ENCODE data around the gene COL6A1.
"Not testable (repeated sequence)": the region's sequence is repeated elsewhere in the genome, so short reads cannot be mapped to it uniquely, and the experiment has no call there.

Gene COL6A1

DNA sequence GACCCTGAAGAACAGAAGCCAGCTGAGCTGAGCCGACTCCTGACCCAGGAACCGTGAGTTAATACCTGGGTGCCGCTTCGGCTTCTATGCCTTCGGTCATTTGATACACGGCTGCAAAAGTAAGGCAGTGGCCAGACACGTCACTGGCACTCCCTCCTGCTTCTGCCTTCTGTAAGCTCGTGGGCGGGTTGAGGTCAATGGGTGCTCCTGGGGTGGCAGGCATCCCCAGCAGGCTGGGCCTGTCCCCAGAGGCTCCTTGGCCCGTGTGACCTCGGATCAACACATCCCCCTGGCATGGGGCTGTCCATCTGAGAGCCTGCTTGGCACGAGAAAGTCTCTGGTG is 35.7 kb upstream of the COL6A1 start:
- no peak for DNase-seq (ENCODE audit: low read depth, low spot score)

GRCh38 chr21:45947296-45947695 is 34.3 kb upstream of the COL6A1 start:
- DNase-seq (ENCODE audit: low read depth, low spot score), result no peak

DNA sequence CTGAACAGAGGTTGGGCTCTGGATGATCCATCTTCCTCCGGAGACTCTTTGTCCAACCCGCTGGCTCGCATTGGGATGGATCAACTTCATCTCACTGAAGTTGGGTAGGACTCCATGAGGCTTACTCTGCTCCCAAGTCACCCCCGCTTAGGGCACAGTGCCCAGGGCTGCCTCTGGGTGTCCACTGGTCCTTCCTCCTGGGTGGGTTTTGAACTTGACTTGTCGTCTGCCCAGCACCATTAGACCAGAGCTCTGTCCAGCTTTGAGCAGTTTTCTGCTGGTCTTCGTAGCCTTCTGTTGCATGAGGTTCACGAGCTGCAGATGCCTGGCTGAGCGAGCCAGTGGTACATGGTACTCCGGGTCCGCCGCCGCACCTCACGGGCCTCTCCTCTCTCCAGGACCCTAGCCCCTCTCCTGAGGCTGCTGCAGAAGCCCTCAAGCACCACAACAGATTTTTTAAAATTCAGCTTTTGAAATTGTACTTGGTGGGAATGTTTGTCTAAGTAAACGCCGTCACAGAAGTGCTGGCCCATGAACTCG is 33.8 kb upstream of the COL6A1 start:
- DNase-seq (ENCODE audit: low read depth, low spot score), result no peak

DNA sequence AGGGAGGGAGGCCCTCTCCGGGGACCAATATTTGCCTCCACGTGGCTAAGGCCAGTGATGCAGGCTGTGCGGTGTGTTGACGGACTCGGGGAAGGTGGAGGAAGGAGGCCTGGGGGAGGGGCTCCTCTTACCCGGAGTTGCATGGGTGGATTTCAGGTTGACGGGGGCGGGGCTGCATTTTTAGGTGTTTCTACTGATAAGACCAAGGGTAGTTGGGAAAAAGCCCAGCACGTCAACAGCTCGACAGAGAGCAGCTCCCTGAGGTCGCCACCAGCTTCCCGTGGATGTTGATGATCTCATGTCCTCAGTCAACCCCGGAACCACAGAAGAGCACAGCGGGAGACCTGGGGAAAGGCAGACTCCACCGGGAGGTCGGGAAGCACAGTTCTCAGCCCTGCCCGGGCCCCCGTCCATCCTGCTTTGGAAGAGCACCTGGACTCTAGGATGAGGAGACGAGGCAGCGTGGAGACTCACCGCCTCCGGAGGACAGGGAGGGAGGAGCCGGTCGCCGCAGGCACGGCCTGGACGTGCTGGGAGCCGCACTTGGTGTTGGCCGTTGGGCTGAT is 32.9 kb upstream of the COL6A1 start:
- no peak for DNase-seq (ENCODE audit: low read depth, low spot score)

GRCh38 chr21:45949928-45950739 is 31.4 kb upstream of the COL6A1 start:
- no peak for DNase-seq (ENCODE audit: low read depth, low spot score)

GRCh38 chr21:45950740-45951515 is 30.6 kb upstream of the COL6A1 start:
- no peak for DNase-seq (ENCODE audit: low read depth, low spot score)

GRCh38 chr21:45951676-45952075 is 29.9 kb upstream of the COL6A1 start:
- DNase-seq (ENCODE audit: low read depth, low spot score), result no peak

DNA sequence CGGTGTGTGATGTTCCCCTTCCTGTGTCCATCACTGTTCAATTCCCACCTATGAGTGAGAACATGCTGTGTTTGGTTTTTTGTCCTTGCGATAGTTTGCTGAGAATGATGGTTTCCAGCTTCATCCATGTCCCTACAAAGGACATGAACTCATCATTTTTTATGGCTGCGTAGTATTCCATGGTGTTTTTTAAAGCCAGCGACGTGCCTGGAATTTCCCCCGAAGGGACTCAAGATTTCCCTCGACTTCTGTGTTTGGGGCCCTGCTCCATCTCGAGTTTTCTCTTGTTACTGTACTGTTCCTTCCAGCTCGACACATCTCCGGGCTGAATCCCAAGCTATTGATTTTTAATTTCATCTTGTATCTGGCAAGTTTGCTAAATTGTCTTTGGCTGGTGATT is 29.0 kb upstream of the COL6A1 start:
- not testable (repeated sequence) for DNase-seq (ENCODE audit: low read depth, low spot score)

- no peak for DNase-seq (ENCODE audit: low read depth, low spot score)
Measured at GRCh38 chr21:45952974-45953373, 28.6 kb upstream of the COL6A1 start.

DNA sequence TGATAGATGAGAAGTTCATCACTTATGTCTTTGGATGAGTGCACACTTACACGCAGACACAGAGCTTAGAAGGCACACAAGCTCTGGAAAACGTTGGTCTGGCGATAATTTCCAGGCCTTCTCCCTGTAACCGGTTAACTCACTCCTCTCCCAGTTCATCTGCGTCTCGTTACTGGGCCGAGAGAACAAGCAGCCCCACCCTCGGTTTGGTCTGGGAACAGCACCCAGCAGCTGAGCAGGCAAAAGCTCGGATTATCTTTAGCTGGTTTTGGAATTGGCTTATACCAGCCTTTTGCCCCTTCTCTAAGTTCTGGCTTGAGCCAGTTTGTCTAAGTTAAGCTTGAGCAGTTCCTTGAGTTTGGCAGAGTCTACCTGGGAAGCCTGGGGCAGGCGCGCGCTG is 27.3 kb upstream of the COL6A1 start:
- no peak for DNase-seq (ENCODE audit: low read depth, low spot score)

DNA sequence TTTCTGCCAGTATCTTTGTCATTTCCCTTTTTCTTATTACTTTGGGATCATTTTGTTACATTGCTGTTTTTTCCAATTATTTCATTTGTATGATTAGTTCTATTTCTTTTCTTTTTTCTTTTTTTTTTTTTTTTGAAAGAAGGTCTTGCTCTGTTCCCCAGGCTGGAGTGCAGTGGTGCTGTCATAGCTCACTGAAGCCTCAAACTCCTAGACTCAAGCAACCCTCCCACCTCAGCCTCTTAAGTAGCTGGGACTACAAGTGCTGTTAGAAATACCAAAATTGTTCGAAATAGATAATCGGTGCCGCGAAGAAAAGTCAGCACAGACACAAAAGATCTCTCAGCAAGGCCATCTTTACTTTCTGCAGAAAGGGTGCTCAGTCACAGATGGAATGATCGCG is 26.6 kb upstream of the COL6A1 start:
- no peak for DNase-seq (ENCODE audit: low read depth, low spot score)

- no peak for DNase-seq (ENCODE audit: low read depth, low spot score)
Measured at GRCh38 chr21:45957551-45957950, 24.0 kb upstream of the COL6A1 start.

- no peak for DNase-seq (ENCODE audit: low read depth, low spot score)
Measured at GRCh38 chr21:45957981-45958600, 23.5 kb upstream of the COL6A1 start.

GRCh38 chr21:45959182-45959581 is 22.4 kb upstream of the COL6A1 start:
- DNase-seq (ENCODE audit: low read depth, low spot score), result no peak

- DNase-seq (ENCODE audit: low read depth, low spot score), result no peak
Measured at GRCh38 chr21:45959779-45960390, 21.7 kb upstream of the COL6A1 start.

DNA sequence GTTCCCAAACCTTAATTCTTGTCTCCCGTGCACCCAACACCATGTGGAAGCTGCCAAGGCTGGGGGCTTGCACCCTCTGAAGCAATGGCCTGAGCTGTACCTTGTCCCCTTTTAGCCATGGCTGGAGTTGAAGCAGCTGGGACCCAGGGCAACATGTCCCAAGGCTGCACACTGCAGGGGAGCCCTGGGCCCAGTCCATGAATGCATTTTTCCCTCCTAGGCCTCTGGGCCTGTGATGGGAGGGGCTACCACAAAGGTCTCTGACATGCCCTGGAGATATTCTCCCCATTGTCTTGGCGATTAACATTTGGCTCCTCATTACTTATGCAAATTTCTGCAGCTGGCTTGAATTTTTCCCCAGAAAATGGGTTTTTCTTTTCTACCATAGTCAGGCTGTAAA is 20.2 kb upstream of the COL6A1 start:
- not testable (repeated sequence) for DNase-seq (ENCODE audit: low read depth, low spot score)

DNA sequence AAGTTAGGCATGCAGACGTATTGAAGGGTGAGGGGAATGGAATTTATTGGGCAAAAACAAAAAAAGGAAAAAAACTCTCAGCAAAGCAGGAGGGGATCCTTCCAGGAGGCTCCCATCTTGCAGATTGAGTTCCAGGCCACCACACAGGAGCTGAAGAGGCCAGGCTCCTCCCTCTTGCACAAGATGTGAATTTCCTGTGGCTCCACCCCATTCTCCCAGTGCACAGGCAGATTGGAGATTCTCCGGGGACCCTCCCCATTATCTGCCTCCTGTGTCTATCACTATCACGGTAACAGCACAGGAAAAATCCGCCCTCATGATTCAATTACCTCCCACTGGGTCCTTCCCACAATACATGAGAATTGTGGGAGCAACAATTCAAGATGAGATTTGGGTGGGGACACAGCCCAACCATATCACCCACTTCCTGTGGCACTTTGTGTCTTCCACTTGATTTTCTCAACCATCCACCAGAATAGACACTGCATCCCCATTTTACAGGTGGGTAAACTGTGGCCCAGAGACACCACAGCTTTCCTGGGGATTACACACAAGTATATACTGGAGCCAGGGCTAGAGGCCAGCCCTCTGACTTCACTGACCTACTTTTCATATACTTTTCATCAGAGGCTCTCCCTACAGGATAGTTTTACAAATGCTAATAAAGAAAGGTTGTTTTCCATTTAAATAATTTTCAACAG is 18.9 kb upstream of the COL6A1 start:
- DNase-seq (ENCODE audit: low read depth, low spot score), result no peak

DNA sequence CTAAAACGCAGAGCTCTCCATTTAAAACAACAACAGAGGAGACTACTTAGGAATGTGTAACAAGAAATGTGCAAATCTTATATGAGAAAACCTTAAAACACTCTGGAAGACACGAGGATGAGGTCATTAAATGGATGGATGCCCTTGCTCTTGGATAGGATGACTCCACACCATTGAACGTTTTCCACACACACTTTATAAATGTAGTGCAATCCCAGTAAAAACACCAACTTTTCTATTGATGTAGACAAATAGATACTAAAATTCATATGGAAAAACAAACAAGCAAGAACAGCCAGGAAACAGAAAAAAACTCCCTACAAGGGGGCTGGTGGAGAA is 18.4 kb upstream of the COL6A1 start:
- DNase-seq (ENCODE audit: low read depth, low spot score), result no peak

DNA sequence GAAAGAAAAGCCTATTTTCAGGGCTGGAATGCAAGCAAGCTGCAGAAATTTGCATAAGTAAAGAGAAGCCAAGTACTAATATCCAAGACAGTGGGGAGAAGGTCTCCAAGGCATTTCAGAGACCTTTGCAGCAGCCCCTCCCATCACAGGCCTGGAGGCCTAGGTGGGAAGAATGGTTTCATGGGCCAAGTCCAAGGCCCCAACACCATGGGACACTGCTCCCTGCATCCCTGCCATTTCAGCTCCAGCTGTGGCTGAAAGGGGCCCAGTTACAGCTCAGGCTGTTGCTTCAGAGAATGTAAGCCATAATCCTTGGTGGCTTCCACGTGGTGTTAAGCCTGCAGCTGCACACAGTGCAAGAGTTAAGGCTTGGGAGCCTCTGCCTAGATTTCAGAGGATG is 16.9 kb upstream of the COL6A1 start:
- DNase-seq (ENCODE audit: low read depth, low spot score), result no peak

GRCh38 chr21:45965084-45965809 is 16.3 kb upstream of the COL6A1 start:
- DNase-seq (ENCODE audit: low read depth, low spot score), result no peak
